CD4-positive, alpha-beta T cell treated with Interleukin-15 for 4 hours (primary cell): Measurements from ENCODE around the gene LCN10.
"Not testable (repeated sequence)": the region's sequence is repeated elsewhere in the genome, so short reads cannot be mapped to it uniquely, and the experiment has no call there.

Source experiments
- DNase-seq: peaks from one replicate; pipeline ENCODE4 v3.0.0-alpha.2; 2020; ENCODE audit warnings: low spot score

The LCN10 gene

GRCh38 chr9:136742591-136743391 is at the start of gene LCN10:
Gene LCN10 (minus strand): TSS chr9:136742940. CDS start chr9:136742903, 37 bp downstream.
- DNase-seq, result no peak

GRCh38 chr9:136791516-136792276 is 49.0 kb upstream of the LCN10 start:
- DNase-seq, result peak; percentile 64

- peak; percentile 99 for DNase-seq
These were observed 48.1 kb upstream of the LCN10 start, which contains the start of gene TMEM141 for GRCh38 chr9:136790640-136791515. Gene TMEM141 (plus strand): TSS chr9:136791344. CDS start chr9:136791371, 27 bp downstream.

- no peak for DNase-seq
These were observed 46.8 kb upstream of the LCN10 start for GRCh38 chr9:136789523-136789937.

- not testable (repeated sequence) for DNase-seq
These were observed 46.1 kb upstream of the LCN10 start for GRCh38 chr9:136788644-136789522.

- peak; percentile 81 for DNase-seq
These were observed 45.1 kb upstream of the LCN10 start for GRCh38 chr9:136787690-136788400.

- not testable (repeated sequence) for DNase-seq
These were observed 44.2 kb upstream of the LCN10 start for GRCh38 chr9:136786983-136787382.

GRCh38 chr9:136786451-136786850 is 43.7 kb upstream of the LCN10 start:
- DNase-seq, result no peak

GRCh38 chr9:136785565-136786355 is 43.0 kb upstream of the LCN10 start:
- DNase-seq, result not testable (repeated sequence)

- DNase-seq, result peak; percentile 50
These were observed 42.2 kb upstream of the LCN10 start for GRCh38 chr9:136784997-136785361.

GRCh38 chr9:136784249-136784996 is 41.7 kb upstream of the LCN10 start:
- DNase-seq, result peak; percentile 29

GRCh38 chr9:136782452-136782851 is 39.7 kb upstream of the LCN10 start:
- no peak for DNase-seq

GRCh38 chr9:136779808-136780207 is 37.1 kb upstream of the LCN10 start:
- DNase-seq, result no peak

GRCh38 chr9:136777359-136777758 is 34.6 kb upstream of the LCN10 start:
- DNase-seq, result no peak

GRCh38 chr9:136776947-136777346 is 34.2 kb upstream of the LCN10 start:
- no peak for DNase-seq

GRCh38 chr9:136775191-136775590 is 32.5 kb upstream of the LCN10 start:
- DNase-seq, result no peak

- no peak for DNase-seq
These were observed 31.8 kb upstream of the LCN10 start for GRCh38 chr9:136774416-136775045.

- no peak for DNase-seq
These were observed 30.8 kb upstream of the LCN10 start for GRCh38 chr9:136773386-136774044.
